ENCODE data around the gene RNASEH2A.

- TF ChIP-seq, protein P1, sequence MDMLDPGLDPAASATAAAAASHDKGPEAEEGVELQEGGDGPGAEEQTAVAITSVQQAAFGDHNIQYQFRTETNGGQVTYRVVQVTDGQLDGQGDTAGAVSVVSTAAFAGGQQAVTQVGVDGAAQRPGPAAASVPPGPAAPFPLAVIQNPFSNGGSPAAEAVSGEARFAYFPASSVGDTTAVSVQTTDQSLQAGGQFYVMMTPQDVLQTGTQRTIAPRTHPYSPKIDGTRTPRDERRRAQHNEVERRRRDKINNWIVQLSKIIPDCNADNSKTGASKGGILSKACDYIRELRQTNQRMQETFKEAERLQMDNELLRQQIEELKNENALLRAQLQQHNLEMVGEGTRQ (CRISPR knock-in tag; IDR thresholded peaks at IDR 0.05), result no peak
- no peak for TF ChIP-seq CREB1 (CRISPR knock-in tag; IDR thresholded peaks at IDR 0.05)
- no peak for TF ChIP-seq CTCF (IDR thresholded peaks at IDR 0.05)
- no peak for TF ChIP-seq SMAD4 (CRISPR knock-in tag; IDR thresholded peaks at IDR 0.05)
- no peak for TF ChIP-seq OVOL2 (CRISPR knock-in tag; IDR thresholded peaks at IDR 0.05; ENCODE audit: borderline replicate concordance)
- no peak for TF ChIP-seq ZNF416 (CRISPR knock-in tag; IDR thresholded peaks at IDR 0.05)
- TF ChIP-seq ATF3 (CRISPR knock-in tag; conservative IDR thresholded peaks at IDR 0.05), result no peak
- no peak; the same call in 1 of the 2 replicates for TF ChIP-seq FOXK1 (CRISPR knock-in tag; IDR thresholded peaks at IDR 0.05)
- no peak for TF ChIP-seq IRF1 (CRISPR knock-in tag; IDR thresholded peaks at IDR 0.05)
- TF ChIP-seq ELF4 (CRISPR knock-in tag; IDR thresholded peaks at IDR 0.05; ENCODE audit: low read depth), result no peak
- TF ChIP-seq NR2C2 (CRISPR knock-in tag; IDR thresholded peaks at IDR 0.05), result no peak
- TF ChIP-seq SP1 (CRISPR knock-in tag; conservative IDR thresholded peaks at IDR 0.05), result no peak
- TF ChIP-seq TEAD4 (CRISPR knock-in tag; IDR thresholded peaks at IDR 0.05), result no peak
Observed at GRCh38 chr19:12800923-12801465, 5.4 kb upstream of the RNASEH2A start.
